Smooth muscle cell of the brain vasculature (primary cell): ENCODE measurements around the gene DAPK1.

ENCODE experiments used
- DNase-seq: peaks from one replicate; pipeline ENCODE4 v3.0.0-alpha.2; 2012; ENCODE audit warnings: low read depth, low spot score

DAPK1 gene

GRCh38 chr9:87643778-87644570, 146.3 kb downstream of the DAPK1 start:
- DNase-seq: no peak

- DNase-seq: no peak
These were observed 147.0 kb downstream of the DAPK1 start for GRCh38 chr9:87644659-87645058.

GRCh38 chr9:87646546-87646945, 148.9 kb downstream of the DAPK1 start:
- DNase-seq: no peak

GRCh38 chr9:87647114-87647513, 149.4 kb downstream of the DAPK1 start:
- no peak for DNase-seq

- DNase-seq: no peak
These were observed 150.9 kb downstream of the DAPK1 start for GRCh38 chr9:87648606-87649005.

- DNase-seq: no peak
These were observed 153.1 kb downstream of the DAPK1 start for GRCh38 chr9:87650611-87651295.

- no peak for DNase-seq
These were observed 153.8 kb downstream of the DAPK1 start for GRCh38 chr9:87651431-87651830.

- DNase-seq: no peak
These were observed 156.3 kb downstream of the DAPK1 start for GRCh38 chr9:87653941-87654340.

- DNase-seq: no peak
These were observed 158.1 kb downstream of the DAPK1 start for GRCh38 chr9:87655731-87656130.

GRCh38 chr9:87656485-87656884, 158.8 kb downstream of the DAPK1 start:
- no peak for DNase-seq

GRCh38 chr9:87657190-87657589, 159.5 kb downstream of the DAPK1 start:
- peak; percentile 65 for DNase-seq

- no peak for DNase-seq
These were observed 160.2 kb downstream of the DAPK1 start for GRCh38 chr9:87657893-87658292.

- no peak for DNase-seq
These were observed 160.8 kb downstream of the DAPK1 start for GRCh38 chr9:87658511-87658910.

- no peak for DNase-seq
These were observed 162.1 kb downstream of the DAPK1 start for GRCh38 chr9:87659534-87660419.

- no peak for DNase-seq
These were observed 163.6 kb downstream of the DAPK1 start for GRCh38 chr9:87661241-87661640.

GRCh38 chr9:87662808-87663528, 165.3 kb downstream of the DAPK1 start:
- peak; percentile 52 for DNase-seq

GRCh38 chr9:87663556-87663955, 165.9 kb downstream of the DAPK1 start:
- DNase-seq: no peak

GRCh38 chr9:87664153-87665060, 166.7 kb downstream of the DAPK1 start:
- no peak for DNase-seq

GRCh38 chr9:87665505-87665904, 167.8 kb downstream of the DAPK1 start:
- no peak for DNase-seq

- DNase-seq: no peak
These were observed 169.6 kb downstream of the DAPK1 start for GRCh38 chr9:87667164-87667738.
